ENCODE measurements around the gene NTM. TPM values are rescaled to one million over a fixed set of nuclear protein-coding genes. Genes with fewer than 3 reads are reported as not detected.
A peak's percentile ranks its signal among the peaks of the same experiment; 100 is the strongest.

Gene NTM
- total RNA-seq, 1 donor from 2014 or later, result not detected

DNA sequence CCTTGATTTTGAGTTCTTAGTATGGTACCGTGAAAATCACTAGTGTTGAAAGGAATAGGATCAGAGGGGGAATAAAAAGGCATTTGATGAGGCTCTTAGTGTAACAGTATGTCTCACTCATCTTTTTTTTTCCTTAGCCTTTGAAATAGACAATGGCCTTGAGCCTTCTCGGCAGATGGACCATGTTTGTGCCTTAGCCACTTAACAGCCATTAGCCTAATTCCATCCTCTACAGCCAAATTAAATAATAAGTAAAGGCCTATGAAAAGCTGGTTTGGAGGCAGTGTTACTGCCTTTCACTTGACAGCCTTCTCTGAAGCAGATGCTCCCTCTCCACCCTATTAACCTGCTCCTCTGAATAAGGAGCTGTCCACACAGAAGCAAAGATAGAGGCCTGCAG, 580.7 kb downstream of the NTM start:
- DNase-seq (ENCODE audit: low read depth in 2 of 2), result no peak

DNA sequence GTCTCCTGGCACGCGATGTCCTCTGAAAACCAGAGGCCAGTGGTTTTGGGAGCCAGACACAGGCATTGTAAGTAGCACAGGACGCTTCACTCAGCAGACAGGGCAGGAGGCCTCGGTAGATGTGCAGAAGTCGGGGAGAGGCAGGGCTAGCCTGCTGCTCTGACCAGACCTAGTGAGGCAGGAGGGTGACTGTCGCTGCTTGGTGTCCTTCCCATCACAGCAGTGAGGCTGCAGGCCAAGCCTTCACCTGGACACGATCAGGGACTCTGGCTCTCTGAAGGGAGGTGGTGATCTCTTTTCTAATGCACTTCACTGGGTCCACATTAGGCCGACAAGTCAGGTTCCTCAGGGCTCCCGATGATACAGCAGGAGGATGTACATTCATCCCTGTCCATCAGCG, 583.7 kb downstream of the NTM start:
- no peak for DNase-seq (ENCODE audit: low read depth in 2 of 2)

DNA sequence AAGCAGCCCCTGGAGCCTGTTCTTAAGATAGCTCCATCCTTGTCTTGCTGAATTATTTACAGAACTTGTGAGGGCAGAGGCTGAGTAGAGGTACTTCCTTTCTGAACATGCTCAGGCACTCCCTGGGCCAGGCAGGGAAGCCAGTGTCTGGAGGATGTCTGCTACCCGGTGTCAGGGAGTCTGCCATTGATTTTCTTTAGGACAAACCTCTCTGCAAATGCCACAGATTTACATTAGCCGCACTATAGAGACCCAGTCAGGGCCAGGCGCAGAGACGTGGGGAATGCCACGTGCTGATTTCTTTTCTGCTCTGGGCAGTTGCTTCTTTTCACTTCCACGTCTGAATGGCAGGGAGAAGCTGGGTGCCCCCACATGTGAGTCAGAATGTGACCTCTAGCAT, 585.5 kb downstream of the NTM start:
- DNase-seq (ENCODE audit: low read depth in 2 of 2), result no peak

DNA sequence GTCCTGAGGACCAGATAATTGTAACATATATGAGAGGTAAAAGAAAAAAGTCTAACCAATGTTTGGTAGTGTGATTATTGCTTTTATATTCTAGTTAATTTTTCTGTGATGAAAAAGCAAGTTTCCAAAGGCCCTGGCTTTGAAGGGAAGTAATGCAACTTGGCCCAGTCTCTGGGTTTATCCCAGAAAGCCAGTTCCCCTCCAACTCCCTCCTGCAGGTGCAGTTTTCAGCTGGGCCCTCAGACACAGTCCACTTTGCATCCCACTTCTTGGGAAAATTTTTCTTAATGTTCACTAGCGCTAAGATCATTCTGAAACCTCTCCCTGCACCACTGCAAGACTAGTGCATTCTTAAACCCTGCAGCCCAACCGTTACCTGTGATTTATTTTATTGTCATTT, 586.8 kb downstream of the NTM start:
- DNase-seq (ENCODE audit: low read depth in 2 of 2), result no peak

DNA sequence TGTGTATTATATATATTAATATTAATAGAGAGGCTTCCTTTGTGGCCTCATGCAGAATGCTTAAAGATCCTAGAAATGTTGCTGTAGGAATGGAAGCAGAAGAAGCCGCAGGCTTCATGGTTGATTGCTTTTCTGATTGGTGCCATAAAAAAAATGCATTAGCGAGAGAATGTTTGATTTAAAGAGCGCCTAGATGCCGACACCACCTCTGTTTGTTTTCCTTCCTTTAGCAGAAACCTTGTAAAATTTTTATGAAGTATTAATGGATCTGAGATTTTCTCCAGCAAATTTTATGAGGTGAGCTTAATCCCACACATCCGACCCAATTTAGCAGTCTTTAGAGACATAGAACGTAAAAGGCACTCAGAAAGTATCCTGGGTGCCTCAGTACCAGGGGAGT, 587.5 kb downstream of the NTM start:
- DNase-seq (ENCODE audit: low read depth in 2 of 2), result no peak

DNA sequence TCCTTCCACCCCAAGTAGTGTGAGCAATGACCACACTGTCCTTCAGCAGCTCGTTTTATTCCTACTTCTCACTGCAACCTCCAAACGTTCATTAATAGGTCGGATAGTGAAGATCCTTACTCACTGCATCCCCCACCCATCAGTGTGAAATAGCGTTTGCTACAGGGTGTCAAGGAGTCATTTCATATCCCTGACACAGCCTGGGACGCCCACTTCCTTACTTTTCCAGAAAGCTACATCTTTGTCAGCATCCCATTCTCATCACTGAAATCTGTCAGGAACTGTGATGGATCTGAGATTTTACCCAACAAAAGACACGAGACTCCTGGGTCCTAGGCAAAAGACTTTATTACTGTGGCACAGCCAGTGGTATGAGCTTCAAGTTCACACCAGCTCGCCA, 592.4 kb downstream of the NTM start:
- DNase-seq (ENCODE audit: low read depth in 2 of 2), result no peak

DNA sequence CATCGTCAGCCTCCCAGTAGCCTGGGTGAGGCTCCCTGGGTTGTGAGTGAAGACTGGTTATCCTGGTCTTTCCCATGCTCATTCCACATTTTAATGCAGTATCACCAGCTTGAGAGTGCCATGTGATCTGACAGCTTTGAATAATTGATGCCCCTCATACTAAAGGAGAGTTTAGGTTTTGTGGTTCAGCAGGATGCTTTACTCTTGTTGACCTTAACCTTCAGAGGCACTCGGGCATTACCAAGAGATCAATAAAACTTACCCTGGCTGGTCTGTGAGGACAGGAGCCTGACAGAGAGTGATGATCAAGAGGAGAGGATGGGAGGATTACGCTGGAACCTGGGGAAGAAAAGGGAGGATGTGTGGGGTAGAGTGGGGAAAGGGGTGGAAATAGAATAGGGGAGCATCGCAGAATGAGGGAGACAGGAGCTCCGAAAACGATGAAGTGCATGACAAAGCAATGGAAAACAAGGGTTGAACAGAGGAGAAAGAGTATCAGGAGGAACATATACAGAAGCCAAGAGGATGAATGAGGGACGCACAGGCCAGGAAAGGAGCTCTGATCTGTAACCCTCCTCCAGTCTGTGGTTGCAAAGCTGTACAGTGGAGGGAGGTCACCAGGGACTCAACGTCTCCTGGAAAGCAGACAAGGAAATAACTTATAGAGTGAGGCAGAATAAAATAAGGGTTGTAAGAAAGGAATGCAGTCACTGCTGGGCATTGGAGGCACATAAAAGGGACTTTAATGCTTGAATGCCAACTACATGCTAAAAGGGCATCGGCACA, 594.5 kb downstream of the NTM start:
- no peak for DNase-seq (ENCODE audit: low read depth in 2 of 2)

DNA sequence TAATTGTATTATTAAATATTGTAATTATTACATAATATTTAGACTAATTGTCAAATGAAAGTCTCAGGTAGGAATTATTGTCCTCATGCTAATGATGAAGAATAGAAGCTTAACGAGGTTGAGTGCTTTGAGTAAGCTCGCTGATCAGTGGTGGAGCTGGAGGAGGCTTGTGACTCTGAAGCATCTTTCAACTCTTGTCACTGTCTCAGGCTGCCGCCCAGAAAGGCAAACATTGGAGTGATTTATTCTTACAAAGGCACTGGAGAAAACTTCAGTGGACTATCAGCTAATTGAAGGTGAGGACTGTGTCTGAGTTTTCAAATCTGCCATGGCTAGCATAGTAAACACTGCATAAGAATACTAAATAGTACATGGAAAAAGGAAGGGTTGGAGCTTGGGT, 595.1 kb downstream of the NTM start:
- no peak for DNase-seq (ENCODE audit: low read depth in 2 of 2)

DNA sequence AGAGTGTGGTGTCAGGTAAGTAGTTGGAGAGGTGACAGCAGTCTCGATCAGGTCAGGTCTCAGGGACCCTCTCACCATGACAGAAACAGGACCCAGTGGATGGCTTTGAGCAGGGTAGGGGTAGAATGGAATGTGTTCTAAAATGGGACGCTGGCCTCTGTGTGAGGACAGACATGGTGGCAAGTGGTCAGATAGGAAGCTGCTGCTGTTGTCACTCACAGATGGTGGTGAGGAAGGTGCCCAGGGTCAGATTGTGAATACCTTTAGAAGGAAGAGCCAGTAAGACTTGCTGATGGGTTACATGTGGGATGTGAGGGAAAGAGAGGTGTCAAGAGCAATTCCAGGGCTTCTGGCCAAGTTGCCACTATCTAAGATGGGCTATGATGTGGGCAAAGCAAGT, 596.3 kb downstream of the NTM start:
- DNase-seq (ENCODE audit: low read depth in 2 of 2), result no peak

DNA sequence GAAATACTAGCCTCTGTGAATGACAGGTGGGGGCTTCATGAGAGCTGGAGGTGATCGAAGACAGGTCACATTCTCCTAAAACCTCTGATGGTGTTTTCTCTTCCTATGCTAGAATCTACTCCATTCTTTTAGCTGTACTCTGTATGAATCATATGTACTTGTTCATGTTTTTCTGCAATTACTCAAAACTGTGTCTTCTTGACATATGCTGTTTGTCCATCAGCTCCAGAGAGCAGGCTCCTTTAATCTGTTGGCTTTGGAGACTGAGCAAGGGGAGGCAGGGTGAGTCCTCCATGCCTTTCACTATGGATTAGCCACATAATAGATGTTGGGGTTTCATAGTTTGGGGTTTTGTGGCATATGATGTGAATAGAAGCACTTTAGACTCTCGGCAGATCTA, 598.8 kb downstream of the NTM start:
- DNase-seq (ENCODE audit: low read depth in 2 of 2), result no peak

DNA sequence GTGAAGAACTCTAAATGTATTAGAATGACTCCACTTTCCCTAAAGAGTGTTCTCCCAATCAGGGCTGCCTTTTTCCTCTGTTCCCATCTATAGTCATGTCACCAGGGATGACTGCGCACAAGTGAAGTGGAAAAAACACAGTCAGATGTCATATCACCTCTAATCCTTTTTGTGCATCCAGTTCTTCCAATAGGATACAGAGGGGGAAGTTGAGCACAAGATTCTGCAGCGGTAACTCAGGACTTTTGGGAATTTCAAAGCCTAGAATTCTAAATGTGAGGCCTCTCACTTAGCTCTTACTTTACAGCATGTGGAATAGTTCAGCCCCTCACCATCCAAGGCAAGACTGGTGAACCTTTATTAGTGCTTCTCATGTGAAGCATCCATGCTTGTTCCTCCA, 602.6 kb downstream of the NTM start:
- DNase-seq (ENCODE audit: low read depth in 2 of 2), result no peak

DNA sequence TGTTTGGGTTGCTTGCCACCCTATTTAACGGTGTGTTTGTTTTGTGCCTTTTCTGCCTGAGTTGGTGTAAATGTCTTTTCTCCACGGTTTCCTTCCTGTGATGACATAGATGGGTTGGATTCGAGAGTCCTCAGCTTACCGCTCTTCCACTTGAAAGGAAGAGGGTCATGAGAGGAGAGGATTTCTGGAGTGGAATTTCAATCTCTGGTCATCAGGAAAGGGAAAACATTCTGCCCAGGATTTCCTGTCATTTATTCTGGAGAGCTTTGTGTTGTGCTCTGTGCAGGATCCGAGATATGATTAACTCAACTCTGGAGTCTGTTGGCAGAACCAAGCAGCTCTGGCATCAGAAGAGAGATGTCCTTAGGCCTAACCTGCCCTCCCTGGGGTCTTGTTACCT, 605.2 kb downstream of the NTM start:
- DNase-seq (ENCODE audit: low read depth in 2 of 2), result peak in 1 of 2 donors; percentile 28

DNA sequence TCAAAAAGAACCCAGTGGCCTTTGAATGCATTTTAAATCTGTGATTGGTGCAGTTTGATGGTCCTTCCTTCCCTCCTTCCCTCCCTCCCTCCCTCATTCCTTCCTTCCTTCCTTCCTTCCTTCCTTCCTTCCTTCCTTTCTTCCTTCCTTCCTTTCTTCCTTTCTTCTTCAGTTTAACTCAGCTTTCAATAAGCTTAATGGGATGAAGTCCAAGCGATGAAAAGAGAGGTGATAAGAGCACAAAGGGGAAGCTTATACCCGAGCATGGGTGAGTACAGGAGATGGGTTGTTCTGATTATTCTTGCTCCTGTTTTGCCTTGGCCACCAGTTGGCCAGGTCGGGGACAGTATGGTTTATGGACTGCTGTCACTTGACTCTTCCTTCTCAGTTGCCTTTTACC, 605.6 kb downstream of the NTM start:
- no peak for DNase-seq (ENCODE audit: low read depth in 2 of 2)

DNA sequence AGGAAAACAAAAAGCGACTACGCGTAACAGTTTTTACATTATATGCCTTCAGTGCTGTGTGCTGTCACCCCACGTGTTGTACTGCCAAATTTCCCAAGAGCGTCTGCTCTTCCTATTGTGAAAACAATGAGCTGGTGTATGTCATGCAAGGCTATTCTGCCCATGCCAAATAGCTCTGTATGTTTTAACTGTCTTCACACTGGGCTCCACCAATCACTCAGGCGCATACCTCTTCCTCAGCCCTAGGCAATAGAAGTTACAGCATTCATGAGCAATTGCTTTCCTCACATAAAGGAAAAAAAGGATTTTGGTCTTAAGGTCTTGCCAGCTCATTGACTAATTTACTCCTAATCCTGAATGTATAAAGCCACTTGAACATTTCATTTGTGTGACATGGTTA, 606.8 kb downstream of the NTM start:
- DNase-seq (ENCODE audit: low read depth in 2 of 2), result no peak

DNA sequence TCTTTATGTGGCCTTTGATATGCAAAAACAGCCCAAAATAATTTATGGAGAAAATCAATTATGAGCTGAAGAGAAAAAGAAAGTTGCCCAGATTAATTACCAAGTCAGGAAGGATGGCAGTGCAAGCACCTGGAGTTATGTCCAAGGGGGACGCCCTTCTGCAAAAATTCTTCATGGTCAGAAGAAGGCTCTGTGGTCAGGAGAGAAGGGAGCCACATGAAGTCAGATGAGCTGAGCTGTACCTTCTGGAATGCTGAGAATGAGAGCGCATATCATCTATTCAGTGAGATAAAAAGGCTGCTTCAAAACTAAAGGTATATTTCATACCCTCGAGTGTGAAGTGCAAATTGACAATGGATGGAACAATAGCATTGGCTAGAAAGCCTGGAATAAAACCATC, 607.4 kb downstream of the NTM start:
- DNase-seq (ENCODE audit: low read depth in 2 of 2), result no peak

DNA sequence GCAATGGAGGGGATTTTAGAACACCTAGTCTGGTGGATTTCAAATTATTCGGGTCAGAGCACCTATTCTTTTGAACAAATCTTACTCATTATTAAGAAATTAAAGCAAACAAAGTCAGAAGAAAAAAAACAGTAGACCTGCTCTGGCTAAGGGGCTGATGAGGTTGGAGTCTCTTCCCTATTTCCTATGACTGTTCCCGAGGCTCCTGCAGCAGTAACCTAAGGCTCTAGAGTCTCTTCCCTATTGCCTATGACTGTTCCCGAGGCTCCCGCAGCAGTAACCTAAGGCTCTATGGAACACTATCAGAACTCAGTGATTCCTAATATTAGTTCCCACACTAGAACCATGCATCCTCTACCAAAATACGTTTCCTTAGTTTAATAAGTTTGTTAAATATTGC, 607.9 kb downstream of the NTM start:
- DNase-seq (ENCODE audit: low read depth in 2 of 2), result no peak

DNA sequence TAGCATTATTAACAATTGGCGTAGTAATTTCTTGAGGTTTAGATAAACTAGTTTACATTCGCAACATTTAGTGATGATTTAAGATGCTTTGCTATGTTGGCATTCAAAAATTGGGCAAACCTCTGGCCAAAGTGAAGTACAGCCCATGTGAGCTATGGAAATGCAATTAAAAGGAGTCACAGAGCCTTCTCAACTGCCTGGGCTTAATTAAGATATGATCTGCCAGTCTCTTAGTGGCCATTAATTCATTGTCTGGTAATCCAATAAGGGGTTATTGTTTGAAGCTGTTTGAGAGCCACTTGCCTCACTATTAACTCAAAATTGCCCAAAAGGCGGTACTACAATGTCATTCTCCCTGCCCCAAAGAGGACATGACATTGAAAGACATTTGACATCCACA, 608.9 kb downstream of the NTM start:
- DNase-seq (ENCODE audit: low read depth in 2 of 2), result no peak

DNA sequence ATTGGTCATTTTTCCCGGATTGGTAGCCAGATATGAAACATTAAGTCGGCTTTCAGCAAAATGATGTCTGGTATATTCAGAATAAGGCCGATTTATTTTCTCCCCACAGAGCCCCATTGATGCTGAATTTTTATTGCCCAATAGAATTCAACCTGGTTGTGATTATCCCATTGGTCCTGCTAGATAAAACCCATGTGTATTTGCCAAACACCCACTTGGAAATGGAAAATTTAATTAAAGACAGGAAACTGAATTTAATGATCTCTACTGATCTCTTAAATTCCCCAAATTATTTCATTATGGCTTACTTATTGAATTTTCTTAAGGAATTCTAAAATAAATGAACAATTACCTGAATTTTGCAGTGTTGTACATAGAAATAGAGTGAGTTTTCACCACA, 609.8 kb downstream of the NTM start:
- no peak for DNase-seq (ENCODE audit: low read depth in 2 of 2)

DNA sequence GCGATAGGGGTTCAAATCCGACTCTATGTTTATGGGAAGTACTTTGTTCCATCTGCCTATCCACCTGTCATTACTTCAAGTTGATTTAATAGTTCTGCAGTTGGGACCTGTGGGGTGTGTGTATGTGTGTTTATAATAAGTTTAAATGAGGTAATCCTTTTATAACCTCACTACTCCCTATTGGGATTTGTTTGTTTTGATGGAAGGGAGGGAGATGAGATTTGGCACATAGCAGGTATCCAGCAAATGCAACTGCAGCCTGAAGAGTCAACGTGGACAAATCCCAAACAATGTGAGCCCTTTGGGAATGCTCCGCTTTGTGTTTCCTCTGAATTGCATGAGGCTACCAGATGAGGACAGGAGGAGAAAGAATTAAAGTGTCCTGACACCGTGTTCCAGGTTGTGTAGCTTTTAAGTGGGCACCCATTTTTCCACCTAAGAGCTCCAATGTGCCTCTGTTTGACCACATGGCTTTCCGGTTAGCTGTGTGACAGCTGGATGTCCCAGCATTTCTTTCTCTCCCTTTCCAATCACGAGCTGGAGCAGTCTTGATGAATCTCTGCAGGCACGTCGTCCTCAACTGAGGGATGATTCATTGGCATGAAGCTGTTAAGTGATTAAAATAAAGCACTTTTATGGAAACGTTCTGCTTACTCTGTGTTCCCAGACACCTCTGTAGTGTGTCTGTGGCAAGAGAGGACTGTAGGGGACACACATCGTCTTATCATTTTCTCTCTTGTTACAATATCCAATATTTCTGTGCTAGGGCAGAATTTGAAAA, 610.7 kb downstream of the NTM start:
- no peak for DNase-seq (ENCODE audit: low read depth in 2 of 2)

DNA sequence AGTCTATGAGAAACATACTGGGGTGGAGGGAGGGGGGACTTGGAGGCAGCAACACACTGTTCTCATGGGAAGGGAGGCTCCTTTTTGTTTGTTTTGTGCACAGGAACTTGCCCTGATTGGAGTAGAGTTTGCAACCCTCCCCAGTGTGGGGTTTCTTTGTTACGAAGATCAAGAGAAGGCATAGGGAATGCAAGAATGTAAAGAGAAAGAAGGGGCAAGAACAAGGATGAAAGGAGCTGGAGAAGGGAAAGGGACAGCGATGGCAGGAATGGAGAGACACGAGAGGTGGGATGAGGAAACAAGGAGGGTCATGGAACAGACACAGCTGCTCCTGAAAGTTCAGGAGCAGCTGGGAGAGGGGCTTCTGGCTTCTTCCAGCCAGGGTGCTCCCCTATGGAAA, 611.7 kb downstream of the NTM start:
- DNase-seq (ENCODE audit: low read depth in 2 of 2), result no peak

DNA sequence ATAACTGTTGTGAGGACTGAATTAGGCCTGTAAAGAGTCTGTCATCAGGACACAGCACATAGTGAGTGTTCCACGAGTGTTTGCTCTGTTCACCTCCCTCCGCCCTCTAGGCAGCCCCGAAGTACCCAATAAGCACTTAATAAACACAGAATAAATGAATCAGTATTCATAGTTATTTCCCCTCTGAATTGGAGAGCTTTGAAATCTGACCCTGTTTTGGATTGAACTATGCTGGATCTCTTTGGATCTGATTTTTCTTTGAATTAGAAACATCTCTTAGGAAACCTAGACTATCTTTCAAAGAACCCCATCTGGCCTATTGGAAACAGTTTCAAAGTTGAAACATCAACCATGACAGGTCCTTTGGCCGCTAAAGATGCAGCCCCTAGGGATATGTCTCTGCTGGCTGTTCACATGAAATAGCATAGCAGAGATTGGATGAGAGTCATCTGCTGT, 615.5 kb downstream of the NTM start:
- no peak for DNase-seq (ENCODE audit: low read depth in 2 of 2)

DNA sequence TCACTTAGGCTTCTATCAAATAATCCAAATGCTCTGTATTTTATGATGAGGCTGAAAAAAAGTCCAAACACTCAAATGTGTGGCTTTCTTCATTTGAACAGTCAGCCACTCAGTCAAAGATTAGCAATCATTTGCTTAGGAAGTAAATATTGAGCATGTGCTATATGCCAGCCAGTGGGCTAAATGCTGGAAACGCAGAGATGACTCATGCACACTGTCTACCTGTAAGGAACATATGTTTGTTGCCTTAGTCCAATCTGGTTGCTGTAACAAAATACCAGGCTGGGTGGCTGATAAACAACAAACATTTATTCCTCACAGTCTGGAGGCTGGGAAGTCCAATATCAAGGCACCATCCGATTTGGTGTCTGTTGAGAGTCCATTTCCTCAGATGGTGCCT, 617.3 kb downstream of the NTM start:
- DNase-seq (ENCODE audit: low read depth in 2 of 2), result no peak

DNA sequence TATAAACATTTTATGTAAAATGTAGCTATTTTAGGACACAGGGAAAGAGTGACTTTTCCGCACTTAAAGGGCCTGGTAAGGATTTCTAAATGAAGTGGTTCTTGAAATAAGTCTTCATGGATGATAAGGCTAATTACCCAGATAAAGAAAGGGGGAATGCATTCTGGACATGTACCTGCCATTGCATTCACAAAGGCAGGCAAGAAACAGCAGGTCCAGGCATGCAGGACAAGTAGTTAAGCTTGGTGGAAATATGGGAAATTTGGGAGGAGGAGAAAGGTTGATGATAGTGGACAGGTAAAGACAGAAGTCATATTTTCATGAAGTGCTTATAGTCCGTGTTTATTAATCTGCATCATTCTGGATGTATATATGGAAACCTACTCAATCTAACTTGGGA, 621.2 kb downstream of the NTM start:
- no peak for DNase-seq (ENCODE audit: low read depth in 2 of 2)

Measured in lung microvascular endothelial cell (primary cell).